ENCODE results near the gene RGS14.

DNA sequence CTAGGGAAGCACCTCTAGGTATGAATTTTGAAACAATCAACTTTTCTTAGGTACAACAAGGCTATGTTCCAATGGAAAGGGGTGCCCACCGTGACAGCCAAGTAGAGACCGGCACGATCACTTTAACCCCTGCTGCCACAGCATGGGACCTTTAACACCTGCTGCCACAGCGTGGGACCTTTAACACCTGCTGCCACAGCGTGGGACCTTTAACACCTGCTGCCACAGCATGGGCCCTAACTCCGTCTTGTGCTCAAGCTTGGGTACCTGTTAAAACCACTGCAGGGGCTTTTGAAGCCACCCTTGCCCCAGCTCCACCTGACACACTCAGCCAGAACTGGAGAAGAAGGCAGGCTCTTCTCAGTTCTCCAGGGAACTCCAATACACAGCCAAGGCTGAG lies 27.8 kb upstream of the RGS14 start:
- TF ChIP-seq EZH2phosphoT487 (IDR thresholded peaks at IDR 0.05; ENCODE audit: borderline replicate concordance, low read depth, low read length) = no peak
- TF ChIP-seq, protein P1, sequence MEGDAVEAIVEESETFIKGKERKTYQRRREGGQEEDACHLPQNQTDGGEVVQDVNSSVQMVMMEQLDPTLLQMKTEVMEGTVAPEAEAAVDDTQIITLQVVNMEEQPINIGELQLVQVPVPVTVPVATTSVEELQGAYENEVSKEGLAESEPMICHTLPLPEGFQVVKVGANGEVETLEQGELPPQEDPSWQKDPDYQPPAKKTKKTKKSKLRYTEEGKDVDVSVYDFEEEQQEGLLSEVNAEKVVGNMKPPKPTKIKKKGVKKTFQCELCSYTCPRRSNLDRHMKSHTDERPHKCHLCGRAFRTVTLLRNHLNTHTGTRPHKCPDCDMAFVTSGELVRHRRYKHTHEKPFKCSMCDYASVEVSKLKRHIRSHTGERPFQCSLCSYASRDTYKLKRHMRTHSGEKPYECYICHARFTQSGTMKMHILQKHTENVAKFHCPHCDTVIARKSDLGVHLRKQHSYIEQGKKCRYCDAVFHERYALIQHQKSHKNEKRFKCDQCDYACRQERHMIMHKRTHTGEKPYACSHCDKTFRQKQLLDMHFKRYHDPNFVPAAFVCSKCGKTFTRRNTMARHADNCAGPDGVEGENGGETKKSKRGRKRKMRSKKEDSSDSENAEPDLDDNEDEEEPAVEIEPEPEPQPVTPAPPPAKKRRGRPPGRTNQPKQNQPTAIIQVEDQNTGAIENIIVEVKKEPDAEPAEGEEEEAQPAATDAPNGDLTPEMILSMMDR (conservative IDR thresholded peaks at IDR 0.05; ENCODE audit: low read length) = no peak
